Measurements from ENCODE around the gene ITGA11.

Gene ITGA11

GRCh38 chr15:68318931-68319909 is 112.7 kb downstream of the ITGA11 start:
- no peak overlapping the region for H3K4me3 ChIP-seq (ENCODE audit: low read length)
- no peak for DNase-seq (ENCODE audit: low read depth)
- TF ChIP-seq CTCF (IDR thresholded peaks at IDR 0.05; ENCODE audit: insufficient read depth, low read depth, low read length, missing control alignments) = no peak

GRCh38 chr15:68318008-68318835 is 113.7 kb downstream of the ITGA11 start:
- no peak for TF ChIP-seq CTCF (IDR thresholded peaks at IDR 0.05; ENCODE audit: insufficient read depth, low read depth, low read length, missing control alignments)
- DNase-seq (ENCODE audit: low read depth) = no peak
- H3K4me3 ChIP-seq (ENCODE audit: low read length) = no peak overlapping the region

GRCh38 chr15:68317281-68318007 is 114.5 kb downstream of the ITGA11 start:
- no peak for DNase-seq (ENCODE audit: low read depth)
- TF ChIP-seq CTCF (IDR thresholded peaks at IDR 0.05; ENCODE audit: insufficient read depth, low read depth, low read length, missing control alignments) = no peak
- no peak overlapping the region for H3K4me3 ChIP-seq (ENCODE audit: low read length)

- no peak overlapping the region for H3K4me3 ChIP-seq (ENCODE audit: low read length)
- DNase-seq (ENCODE audit: low read depth) = peak; percentile 22
- peak; percentile 45 for TF ChIP-seq CTCF (IDR thresholded peaks at IDR 0.05; ENCODE audit: insufficient read depth, low read depth, low read length, missing control alignments)
Measured at GRCh38 chr15:68316061-68316804, 115.7 kb downstream of the ITGA11 start.

GRCh38 chr15:68315495-68316031 is 116.4 kb downstream of the ITGA11 start:
- no peak overlapping the region for H3K4me3 ChIP-seq (ENCODE audit: low read length)
- DNase-seq (ENCODE audit: low read depth) = no peak
- TF ChIP-seq CTCF (IDR thresholded peaks at IDR 0.05; ENCODE audit: insufficient read depth, low read depth, low read length, missing control alignments) = no peak

- no peak for DNase-seq (ENCODE audit: low read depth)
- no peak overlapping the region for H3K4me3 ChIP-seq (ENCODE audit: low read length)
- TF ChIP-seq CTCF (IDR thresholded peaks at IDR 0.05; ENCODE audit: insufficient read depth, low read depth, low read length, missing control alignments) = no peak
Measured at GRCh38 chr15:68315035-68315434, 116.9 kb downstream of the ITGA11 start.

All from epithelial cell of esophagus (primary cell).